ENCODE data around the gene STAC3.

STAC3 gene

GRCh38 chr12:57210461-57210860 is 40.5 kb downstream of the STAC3 start:
- DNase-seq (ENCODE audit: low spot score) = no peak

GRCh38 chr12:57209916-57210315 is 41.1 kb downstream of the STAC3 start:
- no peak for DNase-seq (ENCODE audit: low spot score)

- peak; percentile 85 for DNase-seq (ENCODE audit: low spot score)
These were observed 42.2 kb downstream of the STAC3 start for GRCh38 chr12:57208631-57209282.

GRCh38 chr12:57207731-57208630 is 43.0 kb downstream of the STAC3 start:
- no peak for DNase-seq (ENCODE audit: low spot score)

GRCh38 chr12:57205931-57206330 is 45.1 kb downstream of the STAC3 start:
- no peak for DNase-seq (ENCODE audit: low spot score)

- DNase-seq (ENCODE audit: low spot score) = no peak
These were observed 45.8 kb downstream of the STAC3 start for GRCh38 chr12:57205186-57205585.

- no peak for DNase-seq (ENCODE audit: low spot score)
These were observed 46.5 kb downstream of the STAC3 start for GRCh38 chr12:57204454-57204853.

GRCh38 chr12:57203791-57204190 is 47.2 kb downstream of the STAC3 start:
- no peak for DNase-seq (ENCODE audit: low spot score)

- no peak for DNase-seq (ENCODE audit: low spot score)
These were observed 47.8 kb downstream of the STAC3 start for GRCh38 chr12:57203201-57203600.

GRCh38 chr12:57202321-57202720 is 48.7 kb downstream of the STAC3 start:
- DNase-seq (ENCODE audit: low spot score) = no peak

GRCh38 chr12:57201631-57202030 is 49.4 kb downstream of the STAC3 start:
- no peak for DNase-seq (ENCODE audit: low spot score)

GRCh38 chr12:57201219-57201618 is 49.8 kb downstream of the STAC3 start:
- DNase-seq (ENCODE audit: low spot score) = no peak

- no peak for DNase-seq (ENCODE audit: low spot score)
These were observed 50.5 kb downstream of the STAC3 start for GRCh38 chr12:57200497-57200896.

GRCh38 chr12:57199191-57199590 is 51.8 kb downstream of the STAC3 start:
- DNase-seq (ENCODE audit: low spot score) = no peak

GRCh38 chr12:57198329-57198728 is 52.7 kb downstream of the STAC3 start:
- no peak for DNase-seq (ENCODE audit: low spot score)

GRCh38 chr12:57196956-57197355 is 54.0 kb downstream of the STAC3 start:
- no peak for DNase-seq (ENCODE audit: low spot score)

GRCh38 chr12:57196439-57196838 is 54.5 kb downstream of the STAC3 start:
- DNase-seq (ENCODE audit: low spot score) = no peak

GRCh38 chr12:57195611-57196371 is 55.2 kb downstream of the STAC3 start:
- no peak for DNase-seq (ENCODE audit: low spot score)

- DNase-seq (ENCODE audit: low spot score) = no peak
These were observed 55.8 kb downstream of the STAC3 start for GRCh38 chr12:57195186-57195585.

- no peak for DNase-seq (ENCODE audit: low spot score)
These were observed 56.7 kb downstream of the STAC3 start for GRCh38 chr12:57194253-57194652.

- no peak for DNase-seq (ENCODE audit: low spot score)
These were observed 57.2 kb downstream of the STAC3 start for GRCh38 chr12:57193706-57194245.
